Chondrocyte (in vitro differentiated cells): ENCODE measurements around the gene FOXP1. TPM values are rescaled to one million over a fixed set of nuclear protein-coding genes. Genes with fewer than 3 reads are reported as not detected.

ENCODE experiments used
- DNase-seq: peaks from one replicate; pipeline ENCODE4 v3.0.0; 2021; ENCODE audit warnings: mixed read lengths, low spot score
- H3K27ac Mint-ChIP-seq: one replicate; pipeline ENCODE4 v1.8.0; 2021; ENCODE audit warnings: mild to moderate bottlenecking, moderate library complexity, mixed read lengths; ENCODE audit not compliant: unreplicated experiment
- H3K27me3 Mint-ChIP-seq: 2 replicates; pipeline ENCODE4 v1.8.0; 2021; ENCODE audit warnings: low read depth, mixed read lengths
- H3K36me3 Mint-ChIP-seq: 2 replicates; pipeline ENCODE4 v1.8.0; 2021; ENCODE audit warnings: low read depth, mixed read lengths
- H3K4me1 Mint-ChIP-seq: 2 replicates; pipeline ENCODE4 v1.8.0; 2021; ENCODE audit warnings: low read depth, mild to moderate bottlenecking, mixed read lengths
- H3K4me3 Mint-ChIP-seq: one replicate; pipeline ENCODE4 v1.8.0; 2021; ENCODE audit warnings: mild to moderate bottlenecking, moderate library complexity, mixed read lengths; ENCODE audit not compliant: unreplicated experiment
- H3K9me3 Mint-ChIP-seq: 2 replicates; pipeline ENCODE4 v1.8.0; 2021; ENCODE audit warnings: low read depth, mixed read lengths
- CTCF ChIP-seq: fragments of 200-600 bp; sonication (generic); IDR thresholded peaks from 2 replicates; pipeline ENCODE4 v1.5.0; 2021; ENCODE audit warnings: antibody characterized with exemption, mild to moderate bottlenecking, moderate library complexity
- total RNA-seq: library from RNA; stranded (reverse); gene quantifications from 3 replicates; pipeline ENCODE4 v1.2.1, GENCODE V29; 2021

Gene FOXP1
- total RNA-seq, 1 donor from 2014 or later, result 206 TPM

- TF ChIP-seq CTCF, result no peak
- Mint-ChIP-seq H3K27me3 (no peaks in the 10 kb centered on the region), H3K4me3 (no peak overlapping the region), H3K36me3 (peaks cover 5% of the 10 kb centered on the region), H3K4me1 (peaks cover 23% of the 10 kb centered on the region), H3K9me3 (no peaks in the 10 kb centered on the region), H3K27ac (peak overlapping the region; percentile 25)
- no peak for DNase-seq
Measured at GRCh38 chr3:71484047-71484446, 99.5 kb downstream of the FOXP1 start.

- no peak for TF ChIP-seq CTCF
- Mint-ChIP-seq H3K36me3 (no peaks in the 10 kb centered on the region), H3K9me3 (no peaks in the 10 kb centered on the region), H3K27ac (peak overlapping the region; percentile 49), H3K4me1 (peaks cover 26% of the 10 kb centered on the region), H3K27me3 (no peaks in the 10 kb centered on the region), H3K4me3 (no peak overlapping the region)
- no peak for DNase-seq
Measured at GRCh38 chr3:71482771-71483170, 100.8 kb downstream of the FOXP1 start.

GRCh38 chr3:71478568-71478967 lies 105.0 kb downstream of the FOXP1 start:
- Mint-ChIP-seq H3K4me3 (no peak overlapping the region), H3K9me3 (peaks cover 5% of the 10 kb centered on the region), H3K27me3 (no peaks in the 10 kb centered on the region), H3K27ac (no peak overlapping the region), H3K36me3 (no peaks in the 10 kb centered on the region), H3K4me1 (peaks cover 18% of the 10 kb centered on the region)
- no peak for DNase-seq
- TF ChIP-seq CTCF, result no peak

- Mint-ChIP-seq H3K9me3 (peaks cover 12% of the 10 kb centered on the region), H3K4me1 (peaks cover 19% of the 10 kb centered on the region), H3K4me3 (no peak overlapping the region), H3K27me3 (no peaks in the 10 kb centered on the region), H3K27ac (peak overlapping the region; percentile 54), H3K36me3 (peaks cover 5% of the 10 kb centered on the region)
- no peak for TF ChIP-seq CTCF
- no peak for DNase-seq
Measured at GRCh38 chr3:71476950-71477349, 106.6 kb downstream of the FOXP1 start.

- no peak for DNase-seq
- peaks cover 9% of the 10 kb centered on the region for H3K36me3 Mint-ChIP-seq
- H3K4me3 Mint-ChIP-seq, result no peak overlapping the region
- H3K9me3 Mint-ChIP-seq, result peaks cover 10% of the 10 kb centered on the region
- TF ChIP-seq CTCF, result no peak
- H3K27me3 Mint-ChIP-seq, result no peaks in the 10 kb centered on the region
- H3K4me1 Mint-ChIP-seq, result peaks cover 37% of the 10 kb centered on the region
- H3K27ac Mint-ChIP-seq, result peak overlapping the region; percentile 74
Measured at GRCh38 chr3:71469138-71469435, 114.4 kb downstream of the FOXP1 start.
